Fibroblast of skin of back (primary cell): ENCODE data around the gene FRMD1.
A peak's percentile ranks its signal among the peaks of the same experiment; 100 is the strongest.
"Not testable (repeated sequence)": the region's sequence is repeated elsewhere in the genome, so short reads cannot be mapped to it uniquely, and the experiment has no call there.

ENCODE experiments used
- DNase-seq: peaks from one replicate; pipeline ENCODE4 v3.0.0-alpha.2; 2013

Gene FRMD1

DNA sequence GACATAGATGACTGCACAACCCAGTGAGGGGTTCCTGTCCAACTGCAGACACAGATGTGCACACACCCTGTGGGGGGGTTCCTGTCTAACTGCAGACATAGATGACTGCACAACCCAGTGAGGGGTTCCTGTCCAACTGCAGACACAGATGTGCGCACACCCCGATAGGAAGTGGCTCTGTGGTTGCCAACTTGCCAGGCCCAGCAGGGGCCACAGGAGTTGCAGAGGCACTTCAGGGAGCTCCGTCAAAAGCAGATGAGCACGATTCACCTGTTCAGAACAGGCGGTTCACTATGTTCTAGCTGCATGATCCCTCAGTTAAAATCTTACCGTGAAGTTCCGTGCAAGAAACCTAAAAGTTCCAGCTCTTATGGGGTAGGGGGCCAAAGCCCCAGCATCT, 1.6 kb downstream of the FRMD1 start:
- DNase-seq = not testable (repeated sequence)

GRCh38 chr6:168075787-168076202, 3.2 kb downstream of the FRMD1 start:
- DNase-seq = no peak

DNA sequence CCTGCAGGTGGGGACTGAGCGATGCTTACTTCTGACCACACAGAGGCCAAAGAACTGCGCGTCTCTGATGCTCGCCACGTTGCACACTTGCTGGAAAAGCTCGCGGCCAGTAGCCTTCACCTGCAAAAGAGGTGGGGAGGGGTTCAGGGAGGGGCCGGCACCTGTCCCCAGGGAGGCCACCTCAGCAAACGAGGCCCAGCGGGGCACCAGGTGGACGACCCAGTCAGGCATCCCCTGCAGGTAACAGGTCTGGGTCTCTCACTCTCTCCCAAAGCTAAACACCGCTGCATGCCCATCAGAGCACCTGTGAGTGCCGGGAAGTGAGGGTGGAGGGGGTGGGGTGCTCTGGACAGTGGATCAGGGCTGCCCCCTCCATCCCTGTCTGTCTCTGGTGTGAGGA, 3.8 kb downstream of the FRMD1 start:
- DNase-seq = no peak

GRCh38 chr6:168073937-168074730, 4.9 kb downstream of the FRMD1 start:
- no peak for DNase-seq

GRCh38 chr6:168072730-168073129, 6.3 kb downstream of the FRMD1 start:
- peak; percentile 26 for DNase-seq

DNA sequence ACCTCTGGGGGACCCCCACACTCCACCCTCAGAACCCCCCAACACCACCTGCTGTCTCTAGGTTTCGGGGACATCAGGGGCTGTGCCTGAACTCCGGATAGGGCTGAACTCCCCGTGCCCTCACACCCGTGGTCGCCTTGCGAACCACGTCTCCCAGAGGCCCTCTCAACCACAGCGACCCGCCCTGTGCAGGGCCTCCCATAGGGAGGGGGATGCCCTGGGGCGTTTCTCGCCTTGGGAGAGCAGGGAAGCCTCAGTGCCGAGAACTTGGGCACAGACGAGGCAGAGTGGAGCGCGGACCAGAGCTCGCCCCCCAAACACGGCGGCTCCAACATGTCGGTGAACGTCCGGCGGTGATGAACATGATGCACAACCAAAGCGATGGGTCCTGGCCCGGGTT, 6.8 kb downstream of the FRMD1 start:
- DNase-seq = no peak

DNA sequence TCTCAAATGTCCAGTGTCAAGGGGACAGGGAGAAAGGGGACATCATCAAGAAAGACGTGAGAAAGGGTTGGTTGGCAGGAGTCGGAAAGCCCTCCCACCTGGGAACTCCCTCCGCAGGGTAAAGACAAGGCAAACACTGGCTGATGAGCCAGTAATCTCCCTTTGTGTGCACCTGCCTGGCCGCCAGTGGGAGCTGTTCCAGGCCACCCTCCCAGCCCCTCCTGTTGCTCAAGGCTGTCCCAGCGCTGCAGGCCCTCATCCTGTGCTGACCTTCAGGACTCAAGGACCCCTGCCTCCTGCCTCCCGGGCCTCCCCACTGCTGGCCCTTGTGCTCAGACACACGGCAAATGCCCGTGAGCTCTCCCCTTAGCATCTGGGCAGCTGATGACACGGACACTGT, 7.4 kb downstream of the FRMD1 start:
- no peak for DNase-seq

DNA sequence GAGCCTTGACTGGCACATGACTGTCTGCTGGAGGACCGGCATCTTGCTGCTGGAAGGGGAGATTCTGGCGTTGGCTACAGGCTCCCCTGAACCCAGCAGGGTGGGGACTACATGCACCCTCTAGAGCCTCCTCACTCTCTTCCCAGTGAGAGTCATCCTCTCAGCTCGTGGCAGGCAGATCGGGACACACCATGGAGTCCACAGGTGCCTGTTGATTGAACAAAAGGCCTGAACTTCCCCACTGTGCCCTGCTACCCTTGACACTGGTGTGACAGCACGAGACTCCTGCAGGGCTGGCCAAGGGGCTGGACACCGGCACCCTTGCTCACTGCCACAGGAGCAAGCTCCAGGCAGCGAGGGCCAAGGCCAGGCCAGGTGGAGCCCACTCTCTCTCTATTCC, 8.2 kb downstream of the FRMD1 start:
- no peak for DNase-seq

DNA sequence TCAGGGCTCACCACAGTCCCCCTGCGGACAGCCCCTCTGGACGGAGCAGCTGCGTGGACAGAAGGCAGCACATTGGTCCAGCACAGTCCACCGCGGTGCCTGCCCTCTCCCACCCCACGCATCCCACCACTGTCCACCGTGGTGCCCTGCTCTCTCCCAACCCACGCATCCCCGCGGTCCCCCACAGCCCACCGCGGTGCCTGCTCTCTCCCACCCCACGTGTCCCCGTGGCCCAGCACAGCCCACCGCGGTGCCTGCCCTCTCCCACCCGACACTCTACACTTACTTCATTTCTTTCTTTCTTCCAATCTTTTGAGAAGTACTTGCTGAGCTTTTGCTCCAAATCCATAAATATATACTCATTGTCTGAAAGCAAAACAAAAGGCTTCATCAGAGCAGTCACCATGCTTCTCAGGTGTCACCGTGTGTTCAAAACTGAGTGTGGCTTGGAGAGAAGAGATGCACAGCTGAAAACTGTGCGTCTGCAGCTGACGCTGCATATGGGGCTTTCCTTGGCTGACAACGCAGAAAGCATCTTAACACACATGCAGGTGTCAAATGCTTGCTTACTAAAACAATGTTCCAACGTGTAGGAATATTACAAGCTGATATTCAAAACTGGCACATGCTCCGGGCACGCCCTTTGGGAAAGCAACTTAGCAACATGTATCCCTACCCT, 11.8 kb downstream of the FRMD1 start:
- DNase-seq = no peak

DNA sequence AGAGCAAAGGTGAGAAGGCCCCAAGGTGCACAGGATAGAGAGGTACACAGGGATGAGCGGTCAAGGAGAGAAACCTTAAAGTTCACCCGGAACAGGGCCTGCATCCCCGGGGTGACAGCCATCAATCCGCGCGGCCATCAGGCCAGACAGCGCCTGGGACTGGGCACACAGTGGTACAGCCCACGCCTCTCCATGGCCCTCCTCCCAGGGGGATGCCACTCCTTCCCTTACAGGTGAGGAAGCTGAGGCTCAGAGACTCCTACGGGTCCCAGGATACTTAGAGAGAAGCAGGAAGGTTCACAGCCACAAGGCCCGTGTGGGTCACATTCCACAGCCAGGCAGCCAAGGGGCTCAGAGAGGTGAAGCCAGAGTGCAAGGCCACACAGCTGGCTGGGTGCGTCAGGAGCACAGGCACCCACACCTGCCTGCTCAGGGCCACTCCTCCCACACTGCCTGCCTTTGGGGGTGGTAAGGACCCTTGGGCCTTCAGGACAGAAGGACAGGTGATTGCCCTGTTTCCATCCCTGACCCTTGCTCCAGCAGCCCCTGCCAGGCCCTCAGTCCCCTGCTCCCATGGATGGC, 14.7 kb downstream of the FRMD1 start:
- DNase-seq = no peak

DNA sequence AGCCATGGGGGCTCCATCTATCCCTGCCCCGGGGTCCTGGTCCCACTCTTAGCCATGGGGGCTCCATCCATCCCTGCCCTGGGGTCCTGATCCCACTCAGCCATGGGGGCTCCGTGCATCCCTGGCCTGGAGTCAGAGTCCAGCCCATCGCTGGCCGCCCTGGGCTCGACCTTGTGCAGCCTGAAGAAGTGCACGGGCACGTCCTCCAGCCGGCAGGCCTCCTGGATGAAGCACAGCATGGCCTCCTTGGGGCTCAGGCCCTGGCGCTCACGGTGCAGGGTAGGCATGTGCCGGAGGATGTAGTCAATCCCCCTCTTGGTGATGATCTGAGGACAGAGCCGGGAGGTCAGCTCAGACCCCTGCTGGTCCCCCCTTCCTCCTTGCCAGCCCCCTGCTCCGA, 15.6 kb downstream of the FRMD1 start:
- DNase-seq = no peak

GRCh38 chr6:168062346-168063289, 16.4 kb downstream of the FRMD1 start:
- no peak for DNase-seq

DNA sequence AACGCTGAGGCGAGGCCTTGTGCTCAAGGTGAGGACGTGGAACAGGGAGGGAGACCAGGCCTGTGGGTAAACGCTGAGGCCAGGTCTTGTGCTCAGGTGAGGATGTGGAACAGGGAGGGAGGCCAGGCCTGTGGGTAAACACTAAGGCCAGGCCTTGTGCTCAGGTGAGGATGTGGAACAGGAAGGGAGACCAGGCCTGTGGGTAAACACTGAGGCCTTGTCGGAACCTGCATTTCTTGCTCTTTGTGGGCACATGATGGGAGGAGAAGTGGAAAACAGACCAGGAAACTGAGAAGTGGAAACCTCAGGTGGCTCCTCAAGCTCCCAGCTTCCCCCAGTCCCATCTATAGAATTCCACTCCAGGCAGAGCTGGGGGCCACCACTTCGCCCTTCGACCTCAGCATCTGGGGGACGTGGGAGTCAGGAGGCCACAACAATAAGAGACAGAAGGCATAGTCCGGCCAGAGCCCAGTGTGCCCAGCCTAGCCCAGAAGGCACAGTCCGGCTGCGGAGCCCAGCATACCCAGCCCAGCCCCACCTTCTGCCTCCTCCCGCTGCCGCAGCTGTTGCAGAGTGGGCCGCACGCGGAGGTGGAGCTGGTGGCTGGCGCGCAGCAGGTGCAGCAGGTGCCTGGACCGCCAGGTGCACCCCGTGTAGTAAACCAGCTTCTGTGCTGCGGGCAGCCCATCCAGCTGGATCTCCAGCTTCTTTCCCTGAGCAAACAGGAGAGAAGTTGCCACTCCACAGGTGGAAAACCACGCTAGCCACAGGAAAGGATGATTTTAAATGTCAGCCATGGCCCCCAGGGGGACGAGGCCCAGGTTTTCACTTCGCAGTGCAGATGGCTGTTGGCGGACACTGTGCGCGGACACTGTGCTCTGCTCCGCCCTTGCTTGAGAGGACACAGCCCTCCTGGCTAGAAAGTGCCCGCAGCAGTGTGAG, 17.5 kb downstream of the FRMD1 start:
- DNase-seq = no peak

- peak; percentile 65 for DNase-seq
These were observed 18.5 kb downstream of the FRMD1 start for GRCh38 chr6:168060521-168060931.

GRCh38 chr6:168058691-168059551, 20.1 kb downstream of the FRMD1 start:
- DNase-seq = no peak

DNA sequence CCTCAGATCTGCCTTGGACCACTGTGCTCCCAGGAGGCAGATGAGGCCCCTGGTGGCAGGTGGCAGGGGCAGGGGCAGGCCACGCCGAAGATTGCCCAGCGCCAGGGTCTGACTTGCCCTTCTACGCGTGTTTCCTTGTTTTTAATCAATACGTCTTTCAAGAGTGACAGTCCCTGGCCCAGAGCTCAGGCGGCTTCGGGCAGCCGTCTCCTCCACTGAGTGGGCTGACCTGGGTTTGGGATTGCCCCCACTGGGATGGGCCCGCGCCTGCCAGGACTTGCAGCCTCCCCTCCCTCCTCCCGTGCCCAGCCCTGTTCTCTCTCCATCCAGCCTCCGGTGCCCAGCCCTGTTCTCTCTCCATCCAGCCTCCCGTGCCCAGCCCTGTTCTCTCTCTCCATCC, 21.2 kb downstream of the FRMD1 start:
- no peak for DNase-seq

GRCh38 chr6:168056892-168057527, 22.0 kb downstream of the FRMD1 start:
- no peak for DNase-seq

- DNase-seq = no peak
These were observed 23.1 kb downstream of the FRMD1 start for GRCh38 chr6:168055696-168056489.
